Uterus (tissue), 4 donors: ENCODE results near the gene JARID2. TPM values are rescaled to one million over a fixed set of nuclear protein-coding genes. Genes with fewer than 3 reads are reported as not detected.

Experiments
- DNase-seq, 2 donors: peaks; one replicate each; pipeline ENCODE4 v3.0.0-alpha.2; 2019 to 2020
- H3K27ac ChIP-seq, 2 donors: fragments of 200-600 bp; sonication (generic); 1 replicate in 1 of 2; 2 replicates in 1 of 2; pipeline ENCODE4 v1.5.1; 2016 to 2018
- H3K27me3 ChIP-seq, 2 donors: fragments of 200-600 bp; sonication (generic); one replicate each; pipeline ENCODE4 v1.5.1; 2018 to 2019; ENCODE audit warnings: control low read depth in 1 of 2
- H3K36me3 ChIP-seq, 2 donors: fragments of 200-600 bp; sonication (generic); one replicate each; pipeline ENCODE4 v1.5.1; 2019; ENCODE audit warnings: control low read depth in 1 of 2
- H3K4me1 ChIP-seq, 2 donors: fragments of 200-600 bp; sonication (generic); one replicate each; pipeline ENCODE4 v1.5.1; 2018 to 2019; ENCODE audit warnings: control low read depth in 1 of 2
- H3K4me3 ChIP-seq, 2 donors: fragments of 200-600 bp; sonication (generic); 1 replicate in 1 of 2; 2 replicates in 1 of 2; pipeline ENCODE4 v1.5.1; 2018 to 2019; ENCODE audit warnings: mild to moderate bottlenecking in 1 of 2
- H3K9me3 ChIP-seq, 2 donors: fragments of 200-600 bp; sonication (generic); one replicate each; pipeline ENCODE4 v1.5.1; 2019; ENCODE audit warnings: control low read depth in 1 of 2
- CTCF ChIP-seq, 4 experiments: fragments of 200-600 bp in 2 of 4; fragments of 450-650 bp in 2 of 4; sonication (generic) in 2 of 4; IDR thresholded peaks; one replicate each; pipeline ENCODE4 v1.5.1; 2016 to 2019; ENCODE audit warnings: antibody characterized with exemption in 4 of 4, mild to moderate bottlenecking in 2 of 4, moderate library complexity in 1 of 4
- POLR2A ChIP-seq, 2 donors: fragments of 450-650 bp; IDR thresholded peaks; one replicate each; pipeline ENCODE4 v1.6.1; 2016; ENCODE audit warnings: antibody characterized with exemption in 2 of 2, mild to moderate bottlenecking in 1 of 2, moderate library complexity in 1 of 2
- intact Hi-C: fragments of 100-400 bp; cut with DNase I; formaldehyde crosslinking; loops from one replicate; pipeline ENCODE4 v1.15.1; 2023; ENCODE audit warnings: low total_unique reads
- total RNA-seq, 4 donors: library from RNA; depleted of rRNA in 3 of 4; stranded (reverse); fragments of >200 nt in 3 of 4; gene quantifications; one replicate each; pipeline versions ENCODE4 v1.1.0 to v1.2.4, GENCODE V29; 2014 to 2023
- donor health status: DM: yes; HTN: yes; CAD: no.

The JARID2 gene
- total RNA-seq, 4 donors from 2014 or later, result 2.6 to 15.8 (median 8.0) TPM

- DNase-seq, result no peak
- TF ChIP-seq POLR2A (IDR thresholded peaks at IDR 0.05) (no peak), CTCF (IDR thresholded peaks at IDR 0.05) (no peak)
- no peaks in the 10 kb centered on the region for H3K27me3 ChIP-seq
- no peaks in the 10 kb centered on the region for H3K4me1 ChIP-seq
- H3K36me3 ChIP-seq, result no peaks in the 10 kb centered on the region
- no peak overlapping the region for H3K4me3 ChIP-seq
- no peaks in the 10 kb centered on the region for H3K9me3 ChIP-seq
- intact Hi-C loops, result no loop called here
- H3K27ac ChIP-seq, result no peak overlapping the region
Observed at GRCh38 chr6:15313367-15313766, 67.5 kb downstream of the JARID2 start.

- Histone ChIP-seq H3K27ac (no peak overlapping the region), H3K27me3 (no peaks in the 10 kb centered on the region), H3K4me1 (no peaks in the 10 kb centered on the region), H3K9me3 (no peaks in the 10 kb centered on the region), H3K4me3 (no peak overlapping the region), H3K36me3 (no peaks in the 10 kb centered on the region)
- intact Hi-C loops, result no loop called here
- TF ChIP-seq CTCF (IDR thresholded peaks at IDR 0.05) (no peak), POLR2A (IDR thresholded peaks at IDR 0.05) (no peak)
- no peak for DNase-seq
Observed at GRCh38 chr6:15316754-15317153, 70.9 kb downstream of the JARID2 start.

GRCh38 chr6:15317251-15317650 is 71.4 kb downstream of the JARID2 start:
- H3K27ac ChIP-seq, result no peak overlapping the region
- DNase-seq, result no peak

GRCh38 chr6:15317934-15318902 is 72.3 kb downstream of the JARID2 start:
- intact Hi-C loops, result no loop called here
- no peaks in the 10 kb centered on the region for H3K36me3 ChIP-seq
- TF ChIP-seq POLR2A (IDR thresholded peaks at IDR 0.05), result no peak
- TF ChIP-seq CTCF (IDR thresholded peaks at IDR 0.05), result no peak
- H3K4me3 ChIP-seq, result no peak overlapping the region
- no peak overlapping the region for H3K27ac ChIP-seq
- DNase-seq, result no peak
- H3K4me1 ChIP-seq, result no peaks in the 10 kb centered on the region
- H3K27me3 ChIP-seq, result no peaks in the 10 kb centered on the region
- no peaks in the 10 kb centered on the region for H3K9me3 ChIP-seq

More at GRCh38 chr6:15317251-15317650, 71.4 kb downstream of the JARID2 start:
- intact Hi-C loops, result no loop called here
- Histone ChIP-seq H3K4me3 (no peak overlapping the region), H3K9me3 (no peaks in the 10 kb centered on the region), H3K36me3 (no peaks in the 10 kb centered on the region), H3K4me1 (no peaks in the 10 kb centered on the region), H3K27me3 (no peaks in the 10 kb centered on the region)
- TF ChIP-seq POLR2A (IDR thresholded peaks at IDR 0.05) (no peak), CTCF (IDR thresholded peaks at IDR 0.05) (no peak)

- Histone ChIP-seq H3K4me1 (no peaks in the 10 kb centered on the region), H3K4me3 (no peak overlapping the region), H3K27me3 (no peaks in the 10 kb centered on the region), H3K9me3 (no peaks in the 10 kb centered on the region), H3K36me3 (no peaks in the 10 kb centered on the region), H3K27ac (no peak overlapping the region)
- no peak for DNase-seq
- no peak for TF ChIP-seq POLR2A (IDR thresholded peaks at IDR 0.05)
- intact Hi-C loops, result no loop called here
Observed at GRCh38 chr6:15319677-15320076, 73.8 kb downstream of the JARID2 start.
